ENCODE data around the gene NBPF1.

DNA sequence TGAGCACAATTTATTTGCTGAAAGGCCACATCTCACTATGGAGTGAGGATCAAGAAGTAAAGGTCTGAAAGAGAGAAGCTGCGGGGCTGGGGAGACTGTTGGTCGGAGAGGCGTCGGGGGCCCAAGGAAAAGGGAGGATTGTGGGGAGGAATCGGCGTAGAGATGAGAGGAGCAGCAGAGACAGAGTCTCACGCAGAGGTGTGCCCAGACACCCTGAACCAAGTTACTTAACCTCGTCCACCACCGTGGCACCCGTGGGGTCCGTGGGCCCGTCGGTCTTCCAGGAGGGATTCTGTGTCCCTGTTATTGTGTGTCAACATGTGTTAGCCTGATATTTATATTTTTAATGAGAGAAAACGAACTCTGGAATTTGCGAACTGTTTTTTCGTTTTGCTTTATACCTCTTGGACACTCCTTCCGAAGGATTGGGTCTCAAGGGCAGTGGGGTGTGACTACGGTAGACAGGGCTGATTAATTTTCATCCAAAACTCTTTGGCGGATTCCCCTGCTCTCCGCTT, 3.8 kb upstream of the NBPF1 start:
- TF ChIP-seq, protein P1, sequence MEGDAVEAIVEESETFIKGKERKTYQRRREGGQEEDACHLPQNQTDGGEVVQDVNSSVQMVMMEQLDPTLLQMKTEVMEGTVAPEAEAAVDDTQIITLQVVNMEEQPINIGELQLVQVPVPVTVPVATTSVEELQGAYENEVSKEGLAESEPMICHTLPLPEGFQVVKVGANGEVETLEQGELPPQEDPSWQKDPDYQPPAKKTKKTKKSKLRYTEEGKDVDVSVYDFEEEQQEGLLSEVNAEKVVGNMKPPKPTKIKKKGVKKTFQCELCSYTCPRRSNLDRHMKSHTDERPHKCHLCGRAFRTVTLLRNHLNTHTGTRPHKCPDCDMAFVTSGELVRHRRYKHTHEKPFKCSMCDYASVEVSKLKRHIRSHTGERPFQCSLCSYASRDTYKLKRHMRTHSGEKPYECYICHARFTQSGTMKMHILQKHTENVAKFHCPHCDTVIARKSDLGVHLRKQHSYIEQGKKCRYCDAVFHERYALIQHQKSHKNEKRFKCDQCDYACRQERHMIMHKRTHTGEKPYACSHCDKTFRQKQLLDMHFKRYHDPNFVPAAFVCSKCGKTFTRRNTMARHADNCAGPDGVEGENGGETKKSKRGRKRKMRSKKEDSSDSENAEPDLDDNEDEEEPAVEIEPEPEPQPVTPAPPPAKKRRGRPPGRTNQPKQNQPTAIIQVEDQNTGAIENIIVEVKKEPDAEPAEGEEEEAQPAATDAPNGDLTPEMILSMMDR (conservative IDR thresholded peaks at IDR 0.05): no peak
- no peak for TF ChIP-seq EZH2 (IDR thresholded peaks at IDR 0.05; ENCODE audit: low read depth)

Data from PC-9 (cell line).